NOMO-1 treated with dmso at 0.1 percent for 144 hours (cell line): ENCODE results near the gene MYOZ2.

Experiments
- DNase-seq: peaks from one replicate; lab custom pipeline; 2025; ENCODE audit not compliant: unreplicated experiment; lab: John Stamatoyannopoulos, UW

MYOZ2 gene

GRCh38 chr4:119190354-119190753, 54.7 kb downstream of the MYOZ2 start:
- DNase-seq, result no peak

GRCh38 chr4:119191505-119191904, 55.9 kb downstream of the MYOZ2 start:
- no peak for DNase-seq

- no peak for DNase-seq
Measured at GRCh38 chr4:119197772-119198212, 62.2 kb downstream of the MYOZ2 start.

DNA sequence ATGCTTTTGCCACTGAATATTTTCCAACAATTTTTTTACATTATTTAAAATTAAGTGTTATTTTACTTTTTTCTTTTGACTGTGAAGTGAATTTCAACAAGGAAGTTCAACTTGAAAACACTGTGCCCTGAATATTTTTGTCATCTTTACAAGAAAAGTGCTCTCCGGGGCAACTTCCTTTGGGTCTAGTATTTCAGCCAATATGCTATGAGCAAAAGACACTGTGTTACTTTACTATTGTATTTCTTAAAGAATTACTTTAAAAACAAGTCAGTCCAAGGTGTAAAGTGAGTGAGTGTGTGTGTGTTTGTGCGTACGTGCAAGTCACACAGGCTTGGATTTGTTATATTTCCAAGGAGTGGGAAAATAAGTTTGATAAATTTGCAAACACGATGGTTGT, 69.3 kb downstream of the MYOZ2 start:
- DNase-seq, result no peak

DNA sequence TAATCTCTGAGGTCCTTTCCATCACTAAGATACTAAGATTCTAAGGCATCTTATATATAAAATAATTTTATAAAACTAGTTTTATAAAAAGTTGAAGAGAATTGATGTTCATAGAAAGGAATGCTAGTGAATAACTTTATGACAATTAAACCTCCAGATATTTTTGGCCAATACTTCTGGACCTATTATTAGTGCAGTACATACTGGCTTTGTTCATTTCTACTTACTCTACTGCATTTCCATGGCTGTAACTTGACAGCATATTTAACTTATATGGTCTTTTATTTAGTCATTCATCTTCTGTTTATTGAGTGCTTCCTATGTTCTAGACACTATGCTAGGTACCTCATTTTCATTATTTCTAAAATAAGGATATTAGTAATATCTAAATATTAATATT, 70.1 kb downstream of the MYOZ2 start:
- no peak for DNase-seq

GRCh38 chr4:119206178-119206577, 70.5 kb downstream of the MYOZ2 start:
- no peak for DNase-seq

DNA sequence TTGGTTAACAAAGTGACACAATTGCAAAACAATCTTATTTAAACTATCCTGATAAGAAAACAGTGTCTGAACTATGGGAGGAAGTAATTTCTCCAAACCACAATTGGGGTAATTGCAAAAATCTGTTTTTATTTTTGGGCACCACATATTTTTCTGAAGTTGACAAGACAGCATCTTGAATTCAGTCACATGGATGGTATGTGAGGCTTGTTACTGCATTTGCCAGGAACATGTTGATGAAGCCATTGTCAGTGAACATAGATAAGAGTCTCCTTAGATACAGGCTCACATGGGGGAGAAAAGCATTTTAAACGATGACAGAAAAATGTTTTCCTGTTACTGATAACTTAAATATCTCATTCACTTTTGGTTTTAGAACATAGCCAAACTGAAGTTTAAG, 71.4 kb downstream of the MYOZ2 start:
- peak; percentile 44 for DNase-seq

GRCh38 chr4:119209077-119209476, 73.4 kb downstream of the MYOZ2 start:
- DNase-seq, result peak; percentile 78

DNA sequence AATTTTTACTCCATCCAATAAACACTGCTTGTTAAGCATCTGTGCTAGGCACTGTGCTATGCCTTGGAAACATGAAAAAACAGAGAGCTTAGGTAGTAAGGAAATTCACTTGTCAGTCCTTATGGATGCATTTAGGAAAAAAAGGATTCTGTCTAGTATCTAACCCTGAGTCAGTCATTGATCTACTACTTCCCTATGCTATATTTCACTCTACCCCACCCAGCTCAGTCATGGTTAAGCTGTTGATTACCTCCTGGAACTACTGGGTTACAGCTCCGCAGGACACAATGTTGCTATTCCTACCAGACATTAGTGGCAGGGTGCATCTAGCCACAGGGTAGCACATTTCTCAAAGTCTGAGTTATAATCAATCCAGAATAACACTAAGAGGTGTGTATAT, 74.0 kb downstream of the MYOZ2 start:
- no peak for DNase-seq

DNA sequence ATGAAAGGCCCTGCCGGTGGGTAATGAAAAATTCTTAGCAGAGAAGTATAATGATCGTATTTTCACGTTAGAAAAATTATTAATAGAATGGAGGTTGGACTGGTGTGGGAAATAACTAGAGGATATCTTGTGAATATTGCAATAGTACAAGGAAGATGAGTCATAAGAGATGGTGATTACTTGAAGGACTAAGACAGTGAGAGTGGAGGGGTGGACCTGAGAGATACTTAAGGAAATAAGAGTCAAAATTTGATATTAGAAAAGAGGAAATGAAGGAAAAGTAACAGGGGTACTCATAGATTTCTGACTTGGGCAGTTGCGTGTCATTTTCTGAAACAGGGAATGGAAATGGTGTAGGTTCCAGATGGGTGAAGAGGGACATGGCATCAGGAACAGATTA, 75.1 kb downstream of the MYOZ2 start:
- DNase-seq, result no peak

DNA sequence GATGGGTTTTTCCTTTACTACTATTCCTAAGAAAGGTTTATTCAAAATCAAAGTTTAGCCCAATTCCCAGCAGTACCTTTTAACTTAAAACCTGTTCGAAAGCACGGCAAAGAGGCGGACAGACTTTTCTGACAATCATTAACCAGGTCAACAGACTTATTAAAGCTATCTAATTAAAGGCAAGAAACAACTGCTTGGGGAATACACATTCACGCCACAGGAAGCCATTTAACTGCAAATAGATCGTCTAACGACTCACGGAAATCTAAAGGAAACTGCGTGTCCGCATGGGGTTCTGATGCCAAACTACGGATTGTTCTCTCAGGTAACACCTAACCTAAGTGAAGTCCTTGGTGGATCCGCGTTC, 76.2 kb downstream of the MYOZ2 start:
- DNase-seq, result no peak

DNA sequence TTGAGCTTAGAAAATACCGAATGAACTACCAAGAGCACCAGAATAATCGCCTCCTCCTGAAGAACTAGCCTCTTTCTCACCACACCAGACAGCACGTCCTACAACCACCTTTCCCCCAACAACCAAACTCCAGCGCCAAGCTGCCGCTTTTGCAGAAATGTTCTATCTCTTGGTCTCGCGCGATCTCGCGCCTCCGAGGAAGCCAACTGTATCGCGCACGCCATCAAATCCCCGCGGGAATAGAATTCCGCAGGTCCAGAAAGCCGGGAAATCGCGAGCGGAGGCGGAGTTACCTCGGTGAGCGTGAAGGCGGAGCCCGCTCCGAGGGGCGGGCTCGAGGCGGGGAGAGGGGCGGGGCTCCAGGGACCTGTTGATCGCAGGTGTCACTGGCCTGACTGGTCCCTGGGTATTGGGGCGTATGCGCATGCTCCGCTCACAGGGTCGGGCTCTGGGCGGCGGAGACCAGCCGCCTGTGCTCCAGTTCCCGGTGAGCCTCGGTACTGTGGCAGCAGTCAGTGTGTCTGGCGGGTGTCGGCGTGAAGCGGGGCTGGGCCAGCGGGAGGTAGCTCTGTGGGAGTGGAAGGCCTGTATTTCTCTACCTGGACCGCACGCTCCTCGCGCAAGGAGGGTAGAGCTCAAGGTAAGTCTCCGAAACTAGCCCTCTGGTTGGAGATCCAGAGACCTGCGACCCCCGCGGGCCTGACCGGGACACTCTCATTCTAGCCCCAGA, 76.8 kb downstream of the MYOZ2 start, which contains the start of gene USP53:
Gene USP53, plus strand, starts transcription at position 480 of the 730 bp plus-strand sequence. CDS start 27,047 bp downstream, outside the sequence.
- peak; percentile 82 for DNase-seq

GRCh38 chr4:119212964-119213606, 77.5 kb downstream of the MYOZ2 start:
- DNase-seq, result peak; percentile 78

- DNase-seq, result no peak
Measured at GRCh38 chr4:119218093-119218492, 82.5 kb downstream of the MYOZ2 start.

GRCh38 chr4:119221412-119221811, 85.8 kb downstream of the MYOZ2 start:
- no peak for DNase-seq

GRCh38 chr4:119227690-119228089, 92.1 kb downstream of the MYOZ2 start:
- no peak for DNase-seq

GRCh38 chr4:119228406-119228805, 92.8 kb downstream of the MYOZ2 start:
- DNase-seq, result no peak

DNA sequence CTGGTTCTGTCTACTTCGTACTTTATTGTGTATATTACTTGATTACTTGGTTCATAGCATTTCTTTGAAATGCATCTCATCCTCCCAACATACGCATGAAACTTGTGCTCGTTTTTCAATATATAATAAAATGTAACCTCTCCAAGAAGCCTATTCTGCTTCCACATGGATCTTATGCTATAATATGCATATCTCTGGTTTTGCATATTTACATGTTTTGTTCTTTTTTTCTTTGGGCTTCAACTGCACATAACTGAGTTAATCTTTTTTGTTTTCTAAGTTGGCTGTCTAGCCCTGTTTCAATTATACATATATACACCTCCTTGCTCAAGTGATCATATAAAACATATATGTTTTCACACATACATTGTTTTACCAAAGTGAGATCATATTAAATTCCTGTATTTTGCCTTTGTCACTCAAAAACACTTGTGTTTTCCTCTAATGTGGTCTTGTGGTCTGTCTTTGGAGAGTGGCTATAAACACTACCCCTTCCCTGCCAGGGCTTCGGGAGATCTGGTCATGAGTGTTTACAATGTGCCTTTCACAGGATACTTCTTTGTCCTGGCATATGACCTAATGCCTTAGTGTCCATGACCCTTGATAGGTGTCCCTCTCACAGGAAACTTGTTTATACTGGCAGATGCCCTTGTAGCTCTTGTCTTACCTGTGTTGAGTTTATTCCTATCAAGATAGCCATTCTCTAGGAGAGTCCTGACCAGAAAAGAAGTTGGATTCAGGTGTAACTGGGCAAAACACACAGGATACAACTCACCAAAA, 94.5 kb downstream of the MYOZ2 start:
- DNase-seq, result no peak

DNA sequence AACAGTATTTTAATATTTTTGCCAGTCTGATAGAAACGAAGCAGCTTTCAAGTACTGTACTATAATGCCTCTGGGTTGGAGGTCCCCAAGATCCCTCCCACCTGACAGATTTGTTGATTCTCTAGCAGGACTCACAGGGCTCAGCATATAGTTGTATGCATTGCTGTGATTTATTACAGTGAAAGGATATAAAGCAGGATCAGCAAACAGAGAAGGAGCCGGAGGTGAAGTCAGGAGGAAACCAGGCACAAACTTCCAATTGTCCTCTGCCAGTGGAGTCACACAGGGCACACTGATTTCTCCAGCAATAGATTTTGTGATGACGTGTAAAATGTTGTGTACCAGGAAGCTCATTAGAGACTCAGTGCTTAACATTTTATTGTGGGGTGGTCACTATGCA, 95.9 kb downstream of the MYOZ2 start:
- no peak for DNase-seq

DNA sequence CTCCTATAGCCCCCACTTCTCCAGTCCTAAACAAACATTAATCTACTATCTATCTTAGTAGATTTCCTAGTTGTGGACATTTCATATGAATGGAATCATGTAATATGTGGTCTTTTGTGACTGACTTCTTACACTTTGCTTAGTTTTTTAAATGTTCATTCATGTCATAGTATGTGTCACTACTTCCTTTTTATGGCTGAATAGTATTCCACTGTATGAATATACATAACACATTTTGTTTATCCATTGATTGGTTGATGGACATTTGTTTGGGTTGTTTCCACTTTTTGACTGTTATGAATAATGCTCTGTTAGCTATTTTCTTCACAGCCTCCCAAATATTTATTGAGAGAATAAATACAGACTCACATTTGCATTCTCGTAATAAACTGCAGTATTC, 96.7 kb downstream of the MYOZ2 start:
- DNase-seq, result no peak

DNA sequence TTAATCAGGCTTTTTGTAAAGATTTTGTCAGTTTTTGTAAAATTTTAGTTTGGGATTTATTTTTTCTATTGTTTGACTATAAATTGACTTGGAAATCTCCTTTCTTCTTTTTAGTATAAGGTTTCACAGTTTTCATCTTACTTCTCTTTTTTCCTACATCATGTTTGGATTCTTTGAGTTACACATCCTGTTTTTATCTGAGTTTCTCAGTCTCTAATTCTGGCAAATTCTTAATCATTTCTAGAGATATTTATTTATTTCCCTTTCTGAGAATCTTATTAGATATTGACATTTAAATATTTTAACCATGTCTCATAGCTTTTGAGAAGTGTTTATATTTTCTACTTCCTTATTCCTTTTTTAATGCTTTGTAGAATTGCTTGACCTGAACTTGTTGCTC, 97.6 kb downstream of the MYOZ2 start:
- DNase-seq, result no peak

GRCh38 chr4:119233750-119234149, 98.1 kb downstream of the MYOZ2 start:
- DNase-seq, result no peak
